MM.1S (cell line): ENCODE data around the gene TENT5C.

ENCODE experiments used
- DNase-seq: peaks from one replicate; pipeline ENCODE4 v3.0.0-alpha.2; 2015
- H2AFZ ChIP-seq: fragments of 300-600 bp; sonication (generic); 2 replicates; pipeline ENCODE4 v1.6.0; 2016; ENCODE audit warnings: antibody characterized with exemption, low read length
- H3F3A ChIP-seq: fragments of 300-600 bp; sonication (generic); 2 replicates; pipeline ENCODE4 v1.6.1; 2016; ENCODE audit warnings: mild to moderate bottlenecking, antibody characterized with exemption, low read length, moderate library complexity, mixed read lengths; ENCODE audit not compliant: insufficient read depth
- H3K27ac ChIP-seq: fragments of 300-600 bp; sonication (generic); 2 replicates; pipeline ENCODE4 v1.5.1; 2016; ENCODE audit warnings: mild to moderate bottlenecking, low read length
- H3K27me3 ChIP-seq: fragments of 300-600 bp; sonication (generic); replicated peaks from 2 replicates; pipeline ENCODE4 v1.6.0; 2016; ENCODE audit warnings: low read length; ENCODE audit not compliant: insufficient read depth
- H3K36me3 ChIP-seq: fragments of 300-600 bp; sonication (generic); replicated peaks from 2 replicates; pipeline ENCODE4 v1.6.1; 2016; ENCODE audit warnings: mild to moderate bottlenecking, low read length, mixed read lengths; ENCODE audit not compliant: insufficient read depth
- H3K4me1 ChIP-seq: fragments of 300-600 bp; sonication (generic); 2 replicates; pipeline ENCODE4 v1.6.1; 2016; ENCODE audit warnings: low read length, mixed read lengths
- H3K4me2 ChIP-seq: fragments of 300-600 bp; sonication (generic); 2 replicates; pipeline ENCODE4 v1.6.0; 2016; ENCODE audit warnings: low read depth, low read length
- H3K4me3 ChIP-seq: fragments of 300-600 bp; sonication (generic); 2 replicates; pipeline ENCODE4 v1.5.1; 2016; ENCODE audit warnings: low read length, mixed read lengths
- H3K79me2 ChIP-seq: fragments of 300-600 bp; sonication (generic); 2 replicates; pipeline ENCODE4 v1.6.1; 2016; ENCODE audit warnings: mixed run types, low read length, mixed read lengths
- H3K9ac ChIP-seq: fragments of 300-600 bp; sonication (generic); 2 replicates; pipeline ENCODE4 v1.6.1; 2016; ENCODE audit warnings: low read length, mixed read lengths
- H3K9me2 ChIP-seq: fragments of 300-600 bp; sonication (generic); replicated peaks from 2 replicates; pipeline ENCODE4 v1.6.1; 2016; ENCODE audit warnings: mild to moderate bottlenecking, low read length, mixed read lengths; ENCODE audit not compliant: insufficient read depth
- H3K9me3 ChIP-seq: fragments of 300-600 bp; sonication (generic); replicated peaks from 2 replicates; pipeline ENCODE4 v1.6.1; 2016; ENCODE audit warnings: mild to moderate bottlenecking, low read length, mixed read lengths; ENCODE audit not compliant: insufficient read depth
- H4K20me1 ChIP-seq: fragments of 300-600 bp; sonication (generic); 2 replicates; pipeline ENCODE4 v1.6.1; 2016; ENCODE audit warnings: mild to moderate bottlenecking, low read length, moderate library complexity, mixed read lengths; ENCODE audit not compliant: insufficient read depth
- EZH2 ChIP-seq: fragments of 300-600 bp; sonication (generic); optimal IDR thresholded peaks from 2 replicates; pipeline ENCODE3; 2017; ENCODE audit warnings: low read depth, mild to moderate bottlenecking, antibody characterized with exemption, low read length, mixed read lengths
- EZH2phosphoT487 ChIP-seq: fragments of 300-600 bp; sonication (generic); IDR thresholded peaks from 2 replicates; pipeline ENCODE4 v1.6.1; 2018; ENCODE audit warnings: antibody characterized with exemption, low read length
- TF ChIP-seq, protein P1 (sequence below): fragments of 300-600 bp; sonication (generic); IDR thresholded peaks from 2 replicates; pipeline ENCODE4 v1.5.1; 2016; ENCODE audit warnings: antibody characterized with exemption, low read length, mixed read lengths

TENT5C gene

DNA sequence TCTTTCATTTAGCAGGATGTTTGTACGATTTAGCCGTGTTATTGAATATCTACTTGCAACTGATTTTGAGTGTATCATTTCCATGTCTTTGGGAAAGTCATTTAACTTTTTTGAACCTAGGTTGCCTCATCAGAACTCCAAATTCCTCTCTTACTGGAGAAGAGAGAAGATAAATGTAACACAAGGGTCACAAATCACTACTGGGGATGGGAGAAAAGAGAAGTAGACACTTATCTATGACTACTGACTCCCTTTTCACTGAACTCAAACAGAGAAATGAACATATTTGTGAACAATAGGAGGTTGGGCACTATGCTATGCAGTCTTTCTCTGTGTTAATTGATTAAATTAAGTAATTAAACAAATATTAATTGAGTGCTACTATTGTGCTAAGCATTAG is 42.2 kb downstream of the TENT5C start:
- no peaks in the 10 kb centered on the region for H3K27me3 ChIP-seq
- H3F3A ChIP-seq = peaks cover 12% of the 10 kb centered on the region
- no peaks in the 10 kb centered on the region for H3K9me3 ChIP-seq
- H3K4me2 ChIP-seq = no peak overlapping the region
- no peak for TF ChIP-seq EZH2phosphoT487
- no peak for TF ChIP-seq EZH2
- TF ChIP-seq, protein P1, sequence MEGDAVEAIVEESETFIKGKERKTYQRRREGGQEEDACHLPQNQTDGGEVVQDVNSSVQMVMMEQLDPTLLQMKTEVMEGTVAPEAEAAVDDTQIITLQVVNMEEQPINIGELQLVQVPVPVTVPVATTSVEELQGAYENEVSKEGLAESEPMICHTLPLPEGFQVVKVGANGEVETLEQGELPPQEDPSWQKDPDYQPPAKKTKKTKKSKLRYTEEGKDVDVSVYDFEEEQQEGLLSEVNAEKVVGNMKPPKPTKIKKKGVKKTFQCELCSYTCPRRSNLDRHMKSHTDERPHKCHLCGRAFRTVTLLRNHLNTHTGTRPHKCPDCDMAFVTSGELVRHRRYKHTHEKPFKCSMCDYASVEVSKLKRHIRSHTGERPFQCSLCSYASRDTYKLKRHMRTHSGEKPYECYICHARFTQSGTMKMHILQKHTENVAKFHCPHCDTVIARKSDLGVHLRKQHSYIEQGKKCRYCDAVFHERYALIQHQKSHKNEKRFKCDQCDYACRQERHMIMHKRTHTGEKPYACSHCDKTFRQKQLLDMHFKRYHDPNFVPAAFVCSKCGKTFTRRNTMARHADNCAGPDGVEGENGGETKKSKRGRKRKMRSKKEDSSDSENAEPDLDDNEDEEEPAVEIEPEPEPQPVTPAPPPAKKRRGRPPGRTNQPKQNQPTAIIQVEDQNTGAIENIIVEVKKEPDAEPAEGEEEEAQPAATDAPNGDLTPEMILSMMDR = no peak
- H4K20me1 ChIP-seq = no peaks in the 10 kb centered on the region
- H3K9ac ChIP-seq = no peak overlapping the region
- no peak overlapping the region for H3K4me3 ChIP-seq
- H3K36me3 ChIP-seq = no peaks in the 10 kb centered on the region
- peaks cover 63% of the 10 kb centered on the region for H3K4me1 ChIP-seq
- peaks cover 75% of the 10 kb centered on the region for H3K79me2 ChIP-seq
- no peak overlapping the region for H2AFZ ChIP-seq
- H3K27ac ChIP-seq = no peak overlapping the region
- no peaks in the 10 kb centered on the region for H3K9me2 ChIP-seq
- DNase-seq = no peak

DNA sequence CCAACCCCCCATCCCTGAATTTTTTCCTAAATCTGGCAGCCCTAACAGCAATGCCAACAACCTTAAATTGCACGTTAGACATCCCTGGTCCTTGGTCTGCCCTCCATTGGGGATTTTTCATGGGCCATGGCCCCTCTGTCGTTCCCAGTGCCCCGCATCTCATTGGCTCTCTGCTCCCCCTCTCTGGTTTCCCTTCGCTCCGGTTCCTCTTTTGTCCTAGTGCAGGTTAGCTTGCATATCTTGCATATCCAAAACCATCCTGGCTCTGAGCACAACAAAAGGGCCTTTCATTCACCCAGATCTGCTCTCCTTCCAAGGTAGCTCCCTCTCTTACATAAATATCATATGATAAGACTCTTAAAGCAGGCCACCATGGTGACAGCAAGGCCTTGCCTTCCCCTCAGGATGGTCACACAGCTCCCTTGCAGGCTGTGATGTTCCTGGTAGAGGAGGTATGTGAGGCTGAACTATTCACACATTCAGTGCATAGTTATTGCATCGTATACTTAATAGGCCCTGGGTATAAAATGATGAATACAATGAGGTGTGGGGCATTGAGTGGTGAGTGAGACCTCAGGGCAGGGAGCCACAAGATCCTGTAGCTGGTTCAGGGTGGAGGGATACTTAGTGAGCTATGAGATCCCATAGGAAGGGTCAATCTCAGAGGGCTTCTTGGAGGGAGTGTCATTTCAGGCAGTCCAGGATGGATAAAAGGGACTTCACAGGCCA is 45.2 kb downstream of the TENT5C start:
- no peaks in the 10 kb centered on the region for H3K9me2 ChIP-seq
- H3K27me3 ChIP-seq = no peaks in the 10 kb centered on the region
- H2AFZ ChIP-seq = no peak overlapping the region
- no peaks in the 10 kb centered on the region for H3K9me3 ChIP-seq
- no peak overlapping the region for H3K4me3 ChIP-seq
- H3K4me2 ChIP-seq = no peak overlapping the region
- peaks cover 50% of the 10 kb centered on the region for H3K79me2 ChIP-seq
- no peak for DNase-seq
- no peaks in the 10 kb centered on the region for H4K20me1 ChIP-seq
- no peaks in the 10 kb centered on the region for H3K36me3 ChIP-seq
- H3K4me1 ChIP-seq = peaks cover 62% of the 10 kb centered on the region
- no peak for TF ChIP-seq EZH2
- no peak for TF ChIP-seq EZH2phosphoT487
- TF ChIP-seq, protein P1 = no peak
- H3K9ac ChIP-seq = no peak overlapping the region
- no peak overlapping the region; the same call in 1 of the 2 replicates for H3K27ac ChIP-seq
- H3F3A ChIP-seq = peaks cover 33% of the 10 kb centered on the region

DNA sequence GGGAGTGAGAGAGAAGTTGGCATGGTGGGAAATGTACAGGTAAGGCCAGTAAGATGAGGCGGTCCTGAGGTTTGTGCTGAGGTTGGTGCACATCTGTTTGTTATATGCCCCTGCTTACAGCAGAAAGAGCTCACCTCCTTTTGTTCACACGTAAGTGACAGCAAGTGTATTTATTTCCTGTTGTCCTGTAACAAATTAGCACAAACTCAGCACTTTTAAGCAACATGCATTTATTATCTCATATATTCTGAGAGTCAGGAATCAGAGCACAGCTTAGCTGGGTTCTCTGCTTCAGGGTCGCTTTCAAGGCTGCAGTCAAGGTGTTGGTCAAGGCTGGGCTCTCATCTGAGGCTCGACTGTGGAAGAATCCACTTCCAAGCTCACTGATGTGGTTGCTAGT is 45.8 kb downstream of the TENT5C start:
- Histone ChIP-seq H4K20me1 (no peaks in the 10 kb centered on the region), H3K79me2 (peaks cover 45% of the 10 kb centered on the region), H3K4me1 (peaks cover 59% of the 10 kb centered on the region), H3K9me2 (no peaks in the 10 kb centered on the region), H3K9ac (no peak overlapping the region), H3F3A (peaks cover 37% of the 10 kb centered on the region), H3K27me3 (no peaks in the 10 kb centered on the region), H2AFZ (no peak overlapping the region), H3K4me3 (no peak overlapping the region), H3K27ac (peak overlapping the region; percentile 100; the same call in 1 of the 2 replicates), H3K9me3 (no peaks in the 10 kb centered on the region), H3K36me3 (no peaks in the 10 kb centered on the region), H3K4me2 (no peak overlapping the region)
- TF ChIP-seq, protein P1 = no peak
- TF ChIP-seq EZH2 = no peak
- no peak for TF ChIP-seq EZH2phosphoT487
- no peak for DNase-seq
